Measurements from ENCODE around the gene SACM1L.

The SACM1L gene

GRCh38 chr3:45656575-45657363 lies 32.4 kb upstream of the SACM1L start:
- no peaks in the 10 kb centered on the region for H3K27me3 ChIP-seq (ENCODE audit: insufficient read depth, low read length)
- no peak overlapping the region for H3K4me3 ChIP-seq (ENCODE audit: low read length)
- no peaks in the 10 kb centered on the region for H3K4me1 ChIP-seq (ENCODE audit: insufficient read depth, low read length)
- no peaks in the 10 kb centered on the region for H3K36me3 ChIP-seq (ENCODE audit: insufficient read depth, low read length)
- H2AFZ ChIP-seq (ENCODE audit: low read depth, low read length): no peak overlapping the region
- no peaks in the 10 kb centered on the region for H3K9me3 ChIP-seq (ENCODE audit: low read length)

GRCh38 chr3:45657853-45658252 lies 31.3 kb upstream of the SACM1L start:
- Histone ChIP-seq H3K27me3 (ENCODE audit: insufficient read depth, low read length) (no peaks in the 10 kb centered on the region), H3K36me3 (ENCODE audit: insufficient read depth, low read length) (no peaks in the 10 kb centered on the region), H2AFZ (ENCODE audit: low read depth, low read length) (no peak overlapping the region), H3K4me1 (ENCODE audit: insufficient read depth, low read length) (no peaks in the 10 kb centered on the region), H3K9me3 (ENCODE audit: low read length) (no peaks in the 10 kb centered on the region), H3K4me3 (ENCODE audit: low read length) (no peak overlapping the region)

GRCh38 chr3:45659661-45660566 lies 29.3 kb upstream of the SACM1L start:
- Histone ChIP-seq H2AFZ (ENCODE audit: low read depth, low read length) (no peak overlapping the region), H3K4me1 (ENCODE audit: insufficient read depth, low read length) (no peaks in the 10 kb centered on the region), H3K9me3 (ENCODE audit: low read length) (no peaks in the 10 kb centered on the region), H3K27me3 (ENCODE audit: insufficient read depth, low read length) (no peaks in the 10 kb centered on the region), H3K36me3 (ENCODE audit: insufficient read depth, low read length) (no peaks in the 10 kb centered on the region), H3K4me3 (ENCODE audit: low read length) (no peak overlapping the region)

GRCh38 chr3:45660567-45660901 lies 28.7 kb upstream of the SACM1L start:
- Histone ChIP-seq H3K27me3 (ENCODE audit: insufficient read depth, low read length) (no peaks in the 10 kb centered on the region), H3K4me3 (ENCODE audit: low read length) (no peak overlapping the region), H3K9me3 (ENCODE audit: low read length) (no peaks in the 10 kb centered on the region), H2AFZ (ENCODE audit: low read depth, low read length) (no peak overlapping the region), H3K4me1 (ENCODE audit: insufficient read depth, low read length) (no peaks in the 10 kb centered on the region), H3K36me3 (ENCODE audit: insufficient read depth, low read length) (no peaks in the 10 kb centered on the region)

- Histone ChIP-seq H3K36me3 (ENCODE audit: insufficient read depth, low read length) (peaks cover 2% of the 10 kb centered on the region), H3K9me3 (ENCODE audit: low read length) (no peaks in the 10 kb centered on the region), H2AFZ (ENCODE audit: low read depth, low read length) (no peak overlapping the region), H3K4me3 (ENCODE audit: low read length) (no peak overlapping the region), H3K27me3 (ENCODE audit: insufficient read depth, low read length) (no peaks in the 10 kb centered on the region), H3K4me1 (ENCODE audit: insufficient read depth, low read length) (no peaks in the 10 kb centered on the region)
Observed at GRCh38 chr3:45664578-45664977, 24.6 kb upstream of the SACM1L start.

GRCh38 chr3:45665101-45665572 lies 24.1 kb upstream of the SACM1L start:
- no peaks in the 10 kb centered on the region for H3K4me1 ChIP-seq (ENCODE audit: insufficient read depth, low read length)
- no peaks in the 10 kb centered on the region for H3K27me3 ChIP-seq (ENCODE audit: insufficient read depth, low read length)
- H3K9me3 ChIP-seq (ENCODE audit: low read length): no peaks in the 10 kb centered on the region
- no peak overlapping the region for H3K4me3 ChIP-seq (ENCODE audit: low read length)
- peaks cover 2% of the 10 kb centered on the region for H3K36me3 ChIP-seq (ENCODE audit: insufficient read depth, low read length)
- H2AFZ ChIP-seq (ENCODE audit: low read depth, low read length): no peak overlapping the region

- H3K27me3 ChIP-seq (ENCODE audit: insufficient read depth, low read length): no peaks in the 10 kb centered on the region
- no peak overlapping the region for H3K4me3 ChIP-seq (ENCODE audit: low read length)
- peaks cover 6% of the 10 kb centered on the region for H3K36me3 ChIP-seq (ENCODE audit: insufficient read depth, low read length)
- no peak overlapping the region for H2AFZ ChIP-seq (ENCODE audit: low read depth, low read length)
- H3K4me1 ChIP-seq (ENCODE audit: insufficient read depth, low read length): no peaks in the 10 kb centered on the region
- no peaks in the 10 kb centered on the region for H3K9me3 ChIP-seq (ENCODE audit: low read length)
Observed at GRCh38 chr3:45666757-45667431, 22.3 kb upstream of the SACM1L start.

- no peaks in the 10 kb centered on the region for H3K27me3 ChIP-seq (ENCODE audit: insufficient read depth, low read length)
- H3K9me3 ChIP-seq (ENCODE audit: low read length): no peaks in the 10 kb centered on the region
- H2AFZ ChIP-seq (ENCODE audit: low read depth, low read length): no peak overlapping the region
- peaks cover 6% of the 10 kb centered on the region for H3K36me3 ChIP-seq (ENCODE audit: insufficient read depth, low read length)
- no peaks in the 10 kb centered on the region for H3K4me1 ChIP-seq (ENCODE audit: insufficient read depth, low read length)
- no peak overlapping the region for H3K4me3 ChIP-seq (ENCODE audit: low read length)
Observed at GRCh38 chr3:45667569-45667934, 21.6 kb upstream of the SACM1L start.

- Histone ChIP-seq H3K9me3 (ENCODE audit: low read length) (no peaks in the 10 kb centered on the region), H3K27me3 (ENCODE audit: insufficient read depth, low read length) (no peaks in the 10 kb centered on the region), H3K36me3 (ENCODE audit: insufficient read depth, low read length) (peaks cover 9% of the 10 kb centered on the region), H3K4me1 (ENCODE audit: insufficient read depth, low read length) (no peaks in the 10 kb centered on the region), H2AFZ (ENCODE audit: low read depth, low read length) (no peak overlapping the region), H3K4me3 (ENCODE audit: low read length) (no peak overlapping the region)
Observed at GRCh38 chr3:45670436-45670835, 18.8 kb upstream of the SACM1L start.

GRCh38 chr3:45670991-45671390 lies 18.2 kb upstream of the SACM1L start:
- H3K36me3 ChIP-seq (ENCODE audit: insufficient read depth, low read length): peaks cover 9% of the 10 kb centered on the region

GRCh38 chr3:45673273-45673672 lies 15.9 kb upstream of the SACM1L start:
- H3K36me3 ChIP-seq (ENCODE audit: insufficient read depth, low read length): peaks cover 9% of the 10 kb centered on the region
- peaks cover 3% of the 10 kb centered on the region for H3K4me1 ChIP-seq (ENCODE audit: insufficient read depth, low read length)
- no peak overlapping the region for H3K4me3 ChIP-seq (ENCODE audit: low read length)
- H3K27me3 ChIP-seq (ENCODE audit: insufficient read depth, low read length): no peaks in the 10 kb centered on the region
- H2AFZ ChIP-seq (ENCODE audit: low read depth, low read length): no peak overlapping the region
- no peaks in the 10 kb centered on the region for H3K9me3 ChIP-seq (ENCODE audit: low read length)

More at GRCh38 chr3:45670991-45671390, 18.2 kb upstream of the SACM1L start:
- Histone ChIP-seq H3K27me3 (ENCODE audit: insufficient read depth, low read length) (no peaks in the 10 kb centered on the region), H3K9me3 (ENCODE audit: low read length) (no peaks in the 10 kb centered on the region), H2AFZ (ENCODE audit: low read depth, low read length) (no peak overlapping the region), H3K4me1 (ENCODE audit: insufficient read depth, low read length) (no peaks in the 10 kb centered on the region), H3K4me3 (ENCODE audit: low read length) (no peak overlapping the region)

GRCh38 chr3:45676325-45677032 lies 12.7 kb upstream of the SACM1L start:
- peaks cover 4% of the 10 kb centered on the region for H3K36me3 ChIP-seq (ENCODE audit: insufficient read depth, low read length)

More at GRCh38 chr3:45676325-45677032, 12.7 kb upstream of the SACM1L start:
- Histone ChIP-seq H3K27me3 (ENCODE audit: insufficient read depth, low read length) (no peaks in the 10 kb centered on the region), H3K9me3 (ENCODE audit: low read length) (no peaks in the 10 kb centered on the region), H3K4me1 (ENCODE audit: insufficient read depth, low read length) (peaks cover 14% of the 10 kb centered on the region), H2AFZ (ENCODE audit: low read depth, low read length) (no peak overlapping the region), H3K4me3 (ENCODE audit: low read length) (no peak overlapping the region)

Measured in neuron (in vitro differentiated cells).